ENCODE measurements around the gene CNTNAP2.
"Not testable (repeated sequence)": the region's sequence is repeated elsewhere in the genome, so short reads cannot be mapped to it uniquely, and the experiment has no call there.

DNA sequence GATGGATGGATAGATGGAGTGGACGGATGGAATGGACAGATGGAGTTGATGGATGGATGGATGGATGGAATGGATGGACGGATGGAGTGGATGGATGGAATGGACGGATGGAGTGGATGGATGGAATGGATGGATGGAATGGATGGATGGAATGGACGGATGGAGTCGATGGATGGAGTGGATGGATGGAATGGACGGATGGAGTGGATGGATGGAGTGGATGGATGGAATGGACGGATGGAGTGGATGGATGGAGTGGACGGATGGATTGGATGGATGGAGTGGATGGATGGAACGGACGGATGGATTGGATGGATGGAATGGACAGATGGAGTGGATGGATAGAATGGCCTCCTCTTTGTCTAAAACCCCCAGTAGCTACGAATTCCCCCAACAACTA is 2214.9 kb downstream of the CNTNAP2 start:
- TF ChIP-seq, protein P1, sequence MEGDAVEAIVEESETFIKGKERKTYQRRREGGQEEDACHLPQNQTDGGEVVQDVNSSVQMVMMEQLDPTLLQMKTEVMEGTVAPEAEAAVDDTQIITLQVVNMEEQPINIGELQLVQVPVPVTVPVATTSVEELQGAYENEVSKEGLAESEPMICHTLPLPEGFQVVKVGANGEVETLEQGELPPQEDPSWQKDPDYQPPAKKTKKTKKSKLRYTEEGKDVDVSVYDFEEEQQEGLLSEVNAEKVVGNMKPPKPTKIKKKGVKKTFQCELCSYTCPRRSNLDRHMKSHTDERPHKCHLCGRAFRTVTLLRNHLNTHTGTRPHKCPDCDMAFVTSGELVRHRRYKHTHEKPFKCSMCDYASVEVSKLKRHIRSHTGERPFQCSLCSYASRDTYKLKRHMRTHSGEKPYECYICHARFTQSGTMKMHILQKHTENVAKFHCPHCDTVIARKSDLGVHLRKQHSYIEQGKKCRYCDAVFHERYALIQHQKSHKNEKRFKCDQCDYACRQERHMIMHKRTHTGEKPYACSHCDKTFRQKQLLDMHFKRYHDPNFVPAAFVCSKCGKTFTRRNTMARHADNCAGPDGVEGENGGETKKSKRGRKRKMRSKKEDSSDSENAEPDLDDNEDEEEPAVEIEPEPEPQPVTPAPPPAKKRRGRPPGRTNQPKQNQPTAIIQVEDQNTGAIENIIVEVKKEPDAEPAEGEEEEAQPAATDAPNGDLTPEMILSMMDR (IDR thresholded peaks at IDR 0.05): not testable (repeated sequence)
- TF ChIP-seq POLR2A (IDR thresholded peaks at IDR 0.05): not testable (repeated sequence)

Measured in uterus (tissue), 2 donors.